Subcutaneous abdominal adipose tissue (tissue), 5 donors: ENCODE measurements around the gene SAMD11.

Source experiments
- H3K27ac ChIP-seq: one replicate; pipeline ENCODE4 v1.7.0; 2013; ENCODE audit warnings: low read depth, mild to moderate bottlenecking, inconsistent platforms, low read length, moderate library complexity
- H3K27me3 ChIP-seq, 5 donors: one replicate each; pipeline ENCODE4 v1.7.0; 2013; ENCODE audit warnings: low read length in 5 of 5, inconsistent platforms in 1 of 5; ENCODE audit not compliant: control insufficient read depth in 5 of 5, insufficient read depth in 4 of 5
- H3K36me3 ChIP-seq, 5 donors: one replicate each; pipeline ENCODE4 v1.7.0; 2013; ENCODE audit warnings: low read length in 5 of 5; ENCODE audit not compliant: control insufficient read depth in 5 of 5, insufficient read depth in 5 of 5
- H3K4me1 ChIP-seq, 5 donors: one replicate each; pipeline ENCODE4 v1.7.0; 2013; ENCODE audit warnings: low read length in 5 of 5, mild to moderate bottlenecking in 3 of 5, moderate library complexity in 1 of 5; ENCODE audit not compliant: control insufficient read depth in 5 of 5, insufficient read depth in 5 of 5
- H3K4me3 ChIP-seq, 5 donors: one replicate each; pipeline ENCODE4 v1.7.0; 2013; ENCODE audit warnings: low read length in 5 of 5, low read depth in 1 of 5
- H3K9ac ChIP-seq, 5 donors: one replicate each; pipeline ENCODE4 v1.7.0; 2013; ENCODE audit warnings: low read length in 5 of 5, mild to moderate bottlenecking in 4 of 5, moderate library complexity in 3 of 5
- H3K9me3 ChIP-seq, 5 donors: one replicate each; pipeline ENCODE4 v1.7.0; 2013; ENCODE audit warnings: low read length in 5 of 5; ENCODE audit not compliant: control insufficient read depth in 5 of 5
- donor health status: healthy.
- donor health status: healthy.
- donor health status: healthy.
- donor health status: healthy.
- donor health status: healthy.

SAMD11 gene

GRCh38 chr1:924656-925560, 1.2 kb downstream of the SAMD11 start:
- peak overlapping the region in 4 of 5 donors; percentile 32 to 66 (median 50) for H3K4me3 ChIP-seq
- H3K4me1 ChIP-seq, result peaks cover 1 to 41% (median 35%) of the 10 kb centered on the region in 5 donors
- no peak overlapping the region for H3K27ac ChIP-seq
- H3K9ac ChIP-seq, result no peak overlapping the region
- no peaks in the 10 kb centered on the region for H3K36me3 ChIP-seq
- peaks cover 38 to 73% (median 62%) of the 10 kb centered on the region in 5 donors for H3K27me3 ChIP-seq
- no peaks in the 10 kb centered on the region for H3K9me3 ChIP-seq

GRCh38 chr1:925561-926421, 2.1 kb downstream of the SAMD11 start:
- H3K4me1 ChIP-seq, result peaks cover 1 to 35% (median 31%) of the 10 kb centered on the region in 5 donors
- H3K27ac ChIP-seq, result no peak overlapping the region
- H3K36me3 ChIP-seq, result no peaks in the 10 kb centered on the region
- H3K9me3 ChIP-seq, result no peaks in the 10 kb centered on the region
- H3K9ac ChIP-seq, result no peak overlapping the region
- H3K4me3 ChIP-seq, result peak overlapping the region in 1 of 5 donors; percentile 66
- peaks cover 35 to 64% (median 58%) of the 10 kb centered on the region in 5 donors for H3K27me3 ChIP-seq

GRCh38 chr1:927234-927633, 3.5 kb downstream of the SAMD11 start:
- Histone ChIP-seq H3K27me3 (peaks cover 31 to 61% (median 57%) of the 10 kb centered on the region in 5 donors), H3K9me3 (no peaks in the 10 kb centered on the region), H3K27ac (no peak overlapping the region), H3K36me3 (no peaks in the 10 kb centered on the region), H3K4me3 (no peak overlapping the region), H3K4me1 (peaks cover 1 to 29% (median 22%) of the 10 kb centered on the region in 5 donors), H3K9ac (no peak overlapping the region)

- Histone ChIP-seq H3K4me1 (peaks cover 1 to 28% (median 21%) of the 10 kb centered on the region in 5 donors), H3K9ac (no peak overlapping the region), H3K36me3 (no peaks in the 10 kb centered on the region), H3K27me3 (peaks cover 32 to 60% (median 54%) of the 10 kb centered on the region in 5 donors), H3K4me3 (no peak overlapping the region), H3K27ac (no peak overlapping the region), H3K9me3 (no peaks in the 10 kb centered on the region)
Observed at GRCh38 chr1:927748-928147, 4.0 kb downstream of the SAMD11 start.

- Histone ChIP-seq H3K4me3 (no peak overlapping the region), H3K27me3 (peaks cover 33 to 59% (median 55%) of the 10 kb centered on the region in 5 donors), H3K9ac (no peak overlapping the region), H3K9me3 (no peaks in the 10 kb centered on the region), H3K36me3 (no peaks in the 10 kb centered on the region), H3K27ac (no peak overlapping the region), H3K4me1 (peaks cover 0 to 19% (median 12%) of the 10 kb centered on the region in 5 donors)
Observed at GRCh38 chr1:928825-929661, 5.3 kb downstream of the SAMD11 start.

GRCh38 chr1:929712-930632, 6.2 kb downstream of the SAMD11 start:
- H3K9ac ChIP-seq, result no peak overlapping the region
- peaks cover 33 to 59% (median 56%) of the 10 kb centered on the region in 5 donors for H3K27me3 ChIP-seq
- H3K9me3 ChIP-seq, result no peaks in the 10 kb centered on the region
- no peaks in the 10 kb centered on the region for H3K36me3 ChIP-seq
- H3K27ac ChIP-seq, result no peak overlapping the region
- H3K4me1 ChIP-seq, result peaks cover 0 to 11% (median 8%) of the 10 kb centered on the region in 5 donors
- H3K4me3 ChIP-seq, result no peak overlapping the region

GRCh38 chr1:930633-931138, 7.0 kb downstream of the SAMD11 start:
- no peak overlapping the region for H3K9ac ChIP-seq
- no peak overlapping the region for H3K4me3 ChIP-seq
- H3K27ac ChIP-seq, result no peak overlapping the region
- peaks cover 38 to 64% (median 58%) of the 10 kb centered on the region in 5 donors for H3K27me3 ChIP-seq
- H3K4me1 ChIP-seq, result peaks cover 0 to 10% (median 3%) of the 10 kb centered on the region in 5 donors
- H3K9me3 ChIP-seq, result no peaks in the 10 kb centered on the region
- H3K36me3 ChIP-seq, result no peaks in the 10 kb centered on the region

GRCh38 chr1:931380-932172, 7.9 kb downstream of the SAMD11 start:
- Histone ChIP-seq H3K9ac (no peak overlapping the region), H3K36me3 (no peaks in the 10 kb centered on the region), H3K4me1 (peaks cover 0 to 12% (median 3%) of the 10 kb centered on the region in 5 donors), H3K9me3 (no peaks in the 10 kb centered on the region), H3K4me3 (no peak overlapping the region), H3K27ac (no peak overlapping the region), H3K27me3 (peaks cover 35 to 62% (median 55%) of the 10 kb centered on the region in 5 donors)
